ENCODE measurements around the gene PCDHA1. TPM values are rescaled to one million over a fixed set of nuclear protein-coding genes. Genes with fewer than 3 reads are reported as not detected.
"Not testable (repeated sequence)": the region's sequence is repeated elsewhere in the genome, so short reads cannot be mapped to it uniquely, and the experiment has no call there.

Gene PCDHA1
- total RNA-seq, 3 donors from 2014 or later (not counting 1 experiment from before 2014, with no cell fraction given) = not detected

- intact Hi-C loops (cut with micrococcal nuclease) = no loop called here
- Histone ChIP-seq H3K4me3 (ENCODE audit: low read length) (no peak within 1 kb of the TSS), H3K9me3 (ENCODE audit: control insufficient read depth, insufficient read depth, low read length) (peaks cover 12% of the 10 kb centered on the region), H3K27ac (ENCODE audit: low read length) (no peak within 1 kb of the TSS), H3K4me1 (ENCODE audit: control insufficient read depth, insufficient read depth, low read length) (no peaks in the 10 kb centered on the region), H3K36me3 (ENCODE audit: control insufficient read depth, insufficient read depth, low read length) (no peaks in the 10 kb centered on the region), H3K27me3 (ENCODE audit: control insufficient read depth, insufficient read depth, low read length) (peaks cover 3% of the 10 kb centered on the region)
- Mint-ChIP-seq H3K27me3 (ENCODE audit: low read depth in 2 of 2) (peaks cover 6 to 7% of the 10 kb centered on the region in 2 donors), H3K27ac (no peak within 1 kb of the TSS), H3K4me3 (no peak within 1 kb of the TSS), H3K4me1 (no peaks in the 10 kb centered on the region), H3K9me3 (peaks cover 2 to 4% of the 10 kb centered on the region in 2 donors), H3K36me3 (no peaks in the 10 kb centered on the region)
- TF ChIP-seq CTCF (IDR thresholded peaks at IDR 0.05) = no peak
- DNase-seq = no peak
- WGBS (ENCODE audit: insufficient coverage) = 40% methylated on average over 34 of the region's 39 CpGs
- ATAC-seq = no peak
Measured at GRCh38 chr5:140821375-140822280, 35.7 kb downstream of the PCDHA1 start, which contains the start of gene PCDHA5. Gene PCDHA5 (plus strand): TSS chr5:140821613.

GRCh38 chr5:140822281-140822629, 36.3 kb downstream of the PCDHA1 start:
- WGBS (ENCODE audit: insufficient coverage) = 32% methylated on average over 6 of the region's 6 CpGs
- no peak overlapping the region for H3K4me3 Mint-ChIP-seq
- H3K9me3 Mint-ChIP-seq = peaks cover 5 to 6% of the 10 kb centered on the region in 2 donors

GRCh38 chr5:140822969-140823368, 37.0 kb downstream of the PCDHA1 start:
- H3K4me1 Mint-ChIP-seq; H3K27me3 ChIP-seq (ENCODE audit: control insufficient read depth, insufficient read depth, low read length); H3K4me3 Mint-ChIP-seq; DNase-seq; H3K36me3 Mint-ChIP-seq; intact Hi-C loops (cut with micrococcal nuclease); H3K27ac Mint-ChIP-seq; H3K27ac ChIP-seq (ENCODE audit: low read length); H3K4me1 ChIP-seq (ENCODE audit: control insufficient read depth, insufficient read depth, low read length); H3K9me3 Mint-ChIP-seq; H3K36me3 ChIP-seq (ENCODE audit: control insufficient read depth, insufficient read depth, low read length); H3K4me3 ChIP-seq (ENCODE audit: low read length); ATAC-seq: not testable (repeated sequence)
- H3K27me3 Mint-ChIP-seq (ENCODE audit: low read depth in 2 of 2) = peaks cover 15 to 16% of the 10 kb centered on the region in 2 donors
- WGBS (ENCODE audit: insufficient coverage) = 60% methylated on average over 48 of the region's 48 CpGs
- peaks cover 12% of the 10 kb centered on the region for H3K9me3 ChIP-seq (ENCODE audit: control insufficient read depth, insufficient read depth, low read length)

More at GRCh38 chr5:140822281-140822629, 36.3 kb downstream of the PCDHA1 start:
- Mint-ChIP-seq H3K27ac (no peak overlapping the region), H3K27me3 (ENCODE audit: low read depth in 2 of 2) (peaks cover 12 to 13% of the 10 kb centered on the region in 2 donors), H3K4me1 (no peaks in the 10 kb centered on the region), H3K36me3 (peaks cover under 1% of the 10 kb centered on the region)
- no peak overlapping the region for H3K27ac ChIP-seq (ENCODE audit: low read length)
- ATAC-seq (no peak), DNase-seq (no peak)
- peaks cover 12% of the 10 kb centered on the region for H3K9me3 ChIP-seq (ENCODE audit: control insufficient read depth, insufficient read depth, low read length)
- no peaks in the 10 kb centered on the region for H3K4me1 ChIP-seq (ENCODE audit: control insufficient read depth, insufficient read depth, low read length)
- no peak overlapping the region for H3K4me3 ChIP-seq (ENCODE audit: low read length)
- peaks cover 3% of the 10 kb centered on the region for H3K27me3 ChIP-seq (ENCODE audit: control insufficient read depth, insufficient read depth, low read length)
- intact Hi-C loops (cut with micrococcal nuclease) = no loop called here
- TF ChIP-seq CTCF (IDR thresholded peaks at IDR 0.05) = no peak
- no peaks in the 10 kb centered on the region for H3K36me3 ChIP-seq (ENCODE audit: control insufficient read depth, insufficient read depth, low read length)

GRCh38 chr5:140823475-140823874, 37.5 kb downstream of the PCDHA1 start:
- Mint-ChIP-seq H3K9me3 (peaks cover 4 to 9% of the 10 kb centered on the region in 2 donors), H3K4me1 (no peaks in the 10 kb centered on the region), H3K27me3 (ENCODE audit: low read depth in 2 of 2) (peaks cover 15 to 16% of the 10 kb centered on the region in 2 donors), H3K36me3 (peaks cover 7% of the 10 kb centered on the region), H3K27ac (no peak overlapping the region), H3K4me3 (no peak overlapping the region)
- WGBS (ENCODE audit: insufficient coverage) = 61% methylated on average over 38 of the region's 38 CpGs
- no peak for ATAC-seq
- DNase-seq = no peak
- no peaks in the 10 kb centered on the region for H3K36me3 ChIP-seq (ENCODE audit: control insufficient read depth, insufficient read depth, low read length)
- peaks cover 7% of the 10 kb centered on the region for H3K27me3 ChIP-seq (ENCODE audit: control insufficient read depth, insufficient read depth, low read length)
- H3K27ac ChIP-seq (ENCODE audit: low read length) = no peak overlapping the region
- intact Hi-C loops (cut with micrococcal nuclease) = no loop called here
- H3K4me1 ChIP-seq (ENCODE audit: control insufficient read depth, insufficient read depth, low read length) = no peaks in the 10 kb centered on the region
- no peak overlapping the region for H3K4me3 ChIP-seq (ENCODE audit: low read length)
- TF ChIP-seq CTCF (IDR thresholded peaks at IDR 0.05) = no peak
- H3K9me3 ChIP-seq (ENCODE audit: control insufficient read depth, insufficient read depth, low read length) = peaks cover 15% of the 10 kb centered on the region
